CD4-positive, alpha-beta T cell treated with Interleukin-12 subunit alpha and Interleukin-12 subunit beta, for 1 hour (primary cell): ENCODE data around the gene GTF2H3.

Experiments
- DNase-seq: peaks from one replicate; pipeline ENCODE4 v3.0.0-alpha.2; 2020

GTF2H3 gene

GRCh38 chr12:123648401-123648800, 14.8 kb downstream of the GTF2H3 start:
- no peak for DNase-seq

- DNase-seq, result no peak
Observed at GRCh38 chr12:123654129-123654701, 20.6 kb downstream of the GTF2H3 start.

GRCh38 chr12:123655420-123655819, 21.8 kb downstream of the GTF2H3 start:
- DNase-seq, result no peak

DNA sequence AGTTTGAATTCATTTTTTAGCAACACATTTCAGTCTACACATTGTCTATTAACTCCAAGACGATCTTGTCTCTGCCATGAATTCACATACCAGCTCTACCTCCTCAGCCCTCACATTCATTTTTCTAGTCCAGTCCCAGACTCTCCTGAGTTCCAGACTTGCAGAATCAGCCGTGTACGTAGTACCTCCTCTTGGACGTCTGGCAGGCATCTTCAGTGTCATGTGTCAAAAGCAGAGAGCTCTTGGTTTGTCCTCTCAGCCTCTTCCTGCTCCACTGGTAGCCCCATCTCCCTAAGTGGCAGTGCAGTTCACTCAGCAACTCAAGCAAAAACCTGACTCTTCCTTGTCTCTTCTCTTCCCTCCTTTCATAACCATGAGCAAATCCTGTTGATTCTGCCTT, 22.8 kb downstream of the GTF2H3 start:
- no peak for DNase-seq

GRCh38 chr12:123657211-123657610, 23.6 kb downstream of the GTF2H3 start:
- DNase-seq, result no peak

- DNase-seq, result no peak
Observed at GRCh38 chr12:123659996-123660727, 26.5 kb downstream of the GTF2H3 start.

DNA sequence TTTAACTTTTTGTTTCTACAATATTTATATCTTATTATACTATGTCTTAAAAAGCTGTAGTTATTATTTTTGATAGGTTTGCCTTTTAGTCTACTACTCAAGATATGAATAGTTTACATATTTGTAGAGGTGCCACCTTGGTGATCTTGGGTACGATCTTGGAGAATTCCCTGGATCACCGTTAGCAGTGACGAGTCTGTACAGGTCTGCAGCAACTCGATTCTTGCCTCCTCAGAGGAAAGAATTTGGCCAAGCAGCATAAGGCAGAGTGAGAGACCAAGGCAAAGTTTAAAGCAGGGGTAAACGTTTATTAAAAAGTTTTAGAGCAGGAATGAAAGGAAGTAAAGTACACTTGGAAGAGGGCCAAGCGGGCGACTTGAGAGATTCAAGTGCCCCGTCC, 34.1 kb downstream of the GTF2H3 start:
- no peak for DNase-seq

DNA sequence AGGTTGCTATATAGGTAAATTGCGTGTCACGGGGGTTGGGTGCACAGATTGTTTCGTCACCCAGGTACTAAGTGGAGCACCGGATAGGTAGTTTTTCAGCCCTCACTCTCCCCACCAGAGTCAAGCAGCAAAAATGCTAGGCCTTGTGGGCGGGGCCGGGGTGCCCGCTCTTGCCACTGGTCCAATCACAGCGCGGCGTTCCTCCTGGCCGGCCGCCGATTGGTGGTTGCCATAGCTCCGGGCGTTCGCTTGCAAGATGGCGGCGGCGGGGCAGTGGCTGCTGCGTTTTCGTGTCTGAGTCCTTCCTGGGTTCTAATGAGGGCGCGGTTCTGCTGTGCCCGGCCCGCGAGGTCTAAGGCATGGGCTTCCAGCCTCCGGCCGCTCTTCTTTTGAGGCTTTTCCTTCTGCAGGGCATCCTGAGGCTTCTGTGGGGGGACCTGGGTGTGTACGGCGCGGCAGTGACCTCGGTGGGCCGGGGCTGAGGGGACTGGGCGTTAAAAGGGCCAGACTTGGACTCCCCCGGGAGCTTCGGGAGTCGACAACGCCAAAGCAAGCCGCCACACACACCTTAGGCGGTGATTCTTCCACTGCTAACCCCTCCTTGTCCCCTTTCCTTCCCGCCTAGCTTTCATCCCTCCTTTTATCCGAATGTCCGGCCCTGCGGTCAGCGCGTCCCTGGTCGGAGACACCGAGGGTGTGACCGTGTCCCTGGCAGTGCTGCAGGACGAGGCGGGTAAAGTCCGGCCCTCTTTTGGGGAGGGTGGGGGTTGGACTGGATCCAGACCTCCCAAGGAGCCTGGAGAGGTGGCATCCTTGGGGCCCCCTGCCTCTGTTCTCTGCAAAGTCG, 37.5 kb downstream of the GTF2H3 start, which contains the start of gene TCTN2:
TCTN2 (plus strand) TSS at position 232 of the 847 bp plus-strand sequence; CDS start at position 360, 128 bp downstream.
- peak; percentile 94 for DNase-seq

DNA sequence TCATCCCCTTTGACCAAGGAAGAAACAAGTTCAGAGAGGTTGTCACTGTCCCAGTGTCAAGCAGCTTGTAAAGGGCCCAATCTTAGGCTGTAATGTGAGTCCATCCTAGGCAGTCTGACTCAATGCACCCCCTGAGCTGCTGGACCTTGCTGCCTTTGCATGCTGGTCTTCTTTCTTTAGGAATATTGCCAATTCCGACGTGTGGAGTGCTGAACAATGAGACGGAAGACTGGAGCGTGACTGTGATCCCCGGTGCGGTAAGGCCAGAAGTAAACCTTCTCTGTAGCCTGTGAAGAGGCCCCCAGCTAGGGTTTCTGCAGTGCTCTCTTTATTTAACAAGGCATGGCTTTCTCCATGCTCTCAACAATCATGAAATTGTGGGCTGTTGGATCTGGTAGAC, 38.2 kb downstream of the GTF2H3 start:
- no peak for DNase-seq

GRCh38 chr12:123675436-123675835, 41.8 kb downstream of the GTF2H3 start:
- no peak for DNase-seq

DNA sequence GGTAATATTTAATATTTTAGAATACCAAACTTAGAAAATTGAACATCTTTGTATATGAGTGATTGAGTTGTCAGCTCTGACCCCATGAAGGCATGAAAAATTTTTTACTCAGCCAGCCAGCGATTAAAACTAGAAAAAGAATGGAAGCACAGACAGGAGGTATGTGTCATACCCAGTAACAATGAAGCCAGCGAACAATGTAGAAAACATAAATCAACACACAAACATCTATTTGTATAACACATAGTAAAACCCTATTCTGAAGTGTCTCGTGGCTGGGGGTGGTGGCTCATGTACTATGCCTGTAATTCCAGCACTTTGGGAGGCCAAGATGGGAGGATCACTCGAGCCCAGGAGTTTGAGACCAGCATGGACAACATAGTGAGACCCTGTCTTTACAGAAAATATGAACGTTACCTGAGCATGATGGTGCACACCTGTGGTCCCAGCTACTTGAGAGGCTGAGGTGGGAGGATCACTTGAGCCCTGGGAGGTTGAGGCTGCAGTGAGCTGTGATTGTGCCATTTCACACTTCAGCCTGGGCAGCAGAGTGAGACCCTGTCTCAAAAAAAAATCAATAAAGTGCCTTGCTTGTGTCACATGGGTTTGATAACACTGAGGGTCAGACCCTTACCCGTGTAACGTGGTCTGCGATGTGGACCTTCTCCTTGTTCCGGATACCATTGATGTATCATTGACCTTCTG, 43.1 kb downstream of the GTF2H3 start:
- no peak for DNase-seq

DNA sequence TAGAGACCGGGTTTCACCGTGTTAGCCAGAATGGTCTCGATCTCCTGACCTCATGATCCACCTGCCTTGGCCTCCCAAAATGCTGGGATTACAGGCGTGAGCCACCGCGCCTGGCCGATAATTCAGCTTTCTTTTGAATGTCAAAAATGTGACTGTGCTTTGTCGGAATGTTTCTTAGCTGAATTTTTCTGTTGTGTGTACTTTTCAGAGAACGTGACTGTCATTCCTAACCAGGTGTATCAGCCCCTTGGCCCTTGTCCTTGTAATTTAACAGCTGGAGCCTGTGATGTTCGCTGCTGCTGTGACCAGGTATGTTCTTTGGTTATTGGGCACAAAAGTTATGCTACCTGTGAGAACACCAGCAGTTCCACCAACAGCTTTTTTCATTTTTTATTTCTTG, 45.4 kb downstream of the GTF2H3 start:
- no peak for DNase-seq

DNA sequence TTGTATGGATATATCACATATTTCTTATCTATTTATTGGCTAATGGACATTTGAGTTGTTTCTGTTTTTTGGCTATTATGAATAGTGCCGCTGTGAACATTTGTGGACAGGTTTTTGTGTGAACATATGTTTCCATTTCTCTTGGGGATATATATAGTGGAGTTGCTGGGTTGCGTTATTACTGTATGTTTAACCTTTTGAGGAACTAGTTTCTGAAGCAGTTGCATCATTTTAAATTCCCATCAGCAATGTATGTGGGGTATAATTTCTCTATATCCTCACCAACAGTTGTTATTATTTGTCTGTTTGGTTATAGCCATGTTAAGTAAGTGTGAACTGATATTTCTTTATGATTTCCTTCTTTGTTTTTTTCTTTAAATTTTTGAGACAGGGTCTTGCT, 48.0 kb downstream of the GTF2H3 start:
- DNase-seq, result no peak

DNA sequence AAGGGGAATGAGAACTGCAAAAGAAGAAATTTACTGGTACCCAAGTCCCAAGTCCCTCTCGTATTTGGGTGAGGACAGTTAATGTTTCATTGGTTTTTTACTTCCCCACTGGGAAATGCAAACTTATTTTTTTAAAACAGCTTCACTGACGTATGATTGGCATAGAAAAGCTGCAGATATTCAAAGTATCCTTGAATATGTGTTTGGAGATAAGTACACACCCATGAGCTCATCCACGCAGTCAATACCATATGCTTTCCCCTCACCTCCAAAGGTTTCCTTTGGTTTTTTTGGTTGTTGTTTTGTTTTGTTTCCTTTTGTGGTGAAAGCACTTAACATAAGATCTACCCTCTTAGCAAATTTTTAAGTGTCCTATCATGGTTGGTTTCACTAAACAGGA, 50.3 kb downstream of the GTF2H3 start:
- DNase-seq, result no peak

DNA sequence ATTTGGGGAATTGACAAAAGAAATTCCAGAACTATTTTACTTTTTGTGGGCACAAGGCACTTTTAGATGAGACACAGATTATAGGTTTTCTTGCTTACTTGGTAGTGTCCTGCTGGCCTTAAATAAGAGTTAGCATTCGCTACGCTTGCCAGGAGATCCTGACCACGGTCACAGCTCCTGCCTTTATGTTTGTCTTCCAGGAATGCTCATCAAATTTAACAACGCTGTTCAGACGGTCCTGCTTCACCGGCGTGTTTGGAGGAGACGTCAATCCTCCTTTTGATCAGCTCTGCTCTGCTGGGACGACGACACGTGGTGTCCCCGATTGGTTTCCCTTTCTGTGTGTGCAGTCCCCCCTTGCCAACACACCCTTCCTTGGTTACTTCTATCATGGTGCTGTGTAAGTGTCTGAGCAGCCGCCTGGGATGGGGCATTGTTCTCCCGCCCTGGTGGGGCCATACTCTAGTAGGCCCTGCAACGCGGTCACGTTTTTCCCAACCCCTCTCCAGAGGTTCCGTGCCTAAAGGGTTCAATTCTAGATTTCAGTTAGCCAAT, 53.1 kb downstream of the GTF2H3 start:
- DNase-seq, result no peak

- no peak for DNase-seq
Observed at GRCh38 chr12:123690191-123690840, 56.7 kb downstream of the GTF2H3 start.

GRCh38 chr12:123696207-123696606, 62.6 kb downstream of the GTF2H3 start:
- no peak for DNase-seq

GRCh38 chr12:123696646-123697045, 63.0 kb downstream of the GTF2H3 start:
- DNase-seq, result no peak

DNA sequence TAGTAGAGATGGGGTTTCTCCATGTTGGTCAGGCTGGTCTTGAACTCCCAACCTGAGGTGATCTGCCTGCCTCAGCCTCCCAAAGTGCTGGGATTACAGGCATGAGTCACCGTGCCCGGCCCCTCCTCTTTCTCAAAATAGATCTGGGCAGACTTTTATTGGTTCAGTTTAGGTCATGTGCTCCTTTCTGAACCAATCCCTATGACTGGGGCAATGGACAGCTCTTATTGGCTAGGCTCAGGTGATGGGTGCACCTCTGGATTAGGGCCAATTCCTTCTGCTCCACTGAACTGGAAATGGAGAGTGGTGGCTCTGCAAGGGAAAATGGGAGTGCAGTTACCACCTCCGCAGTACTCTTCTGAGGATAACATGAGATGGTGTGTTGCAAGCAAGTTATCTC, 72.3 kb downstream of the GTF2H3 start:
- no peak for DNase-seq

DNA sequence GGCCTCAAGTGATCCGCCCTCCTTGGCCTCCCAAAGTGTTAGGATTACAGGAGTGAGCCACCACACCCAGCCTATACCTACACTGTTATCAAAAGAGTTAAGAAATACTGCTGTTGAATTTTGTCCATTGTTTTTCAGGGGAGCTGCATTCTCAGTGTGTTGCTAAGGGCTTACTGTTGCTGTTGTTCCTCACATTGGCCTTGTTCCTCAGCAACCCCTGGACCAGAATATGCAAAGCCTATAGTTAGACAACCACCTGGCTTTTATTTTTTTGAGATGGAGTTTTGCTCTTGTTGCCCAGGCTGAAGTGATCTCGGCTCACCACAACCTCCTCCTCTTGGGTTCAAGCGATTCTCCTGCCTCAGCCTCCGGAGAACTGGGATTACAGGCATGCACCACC, 73.8 kb downstream of the GTF2H3 start:
- DNase-seq, result no peak
